22Rv1 (cell line): ENCODE data around the gene CPLANE2.

Source experiments
- ZFX ChIP-seq: fragments of 450-650 bp; IDR thresholded peaks from 2 replicates; pipeline ENCODE4 v1.6.1; 2017; ENCODE audit warnings: antibody characterized with exemption, borderline replicate concordance
- TF ChIP-seq, protein P1 (sequence below): fragments of 450-650 bp; IDR thresholded peaks from 2 replicates; pipeline ENCODE4 v1.5.1; 2017; ENCODE audit warnings: mild to moderate bottlenecking

DNA sequence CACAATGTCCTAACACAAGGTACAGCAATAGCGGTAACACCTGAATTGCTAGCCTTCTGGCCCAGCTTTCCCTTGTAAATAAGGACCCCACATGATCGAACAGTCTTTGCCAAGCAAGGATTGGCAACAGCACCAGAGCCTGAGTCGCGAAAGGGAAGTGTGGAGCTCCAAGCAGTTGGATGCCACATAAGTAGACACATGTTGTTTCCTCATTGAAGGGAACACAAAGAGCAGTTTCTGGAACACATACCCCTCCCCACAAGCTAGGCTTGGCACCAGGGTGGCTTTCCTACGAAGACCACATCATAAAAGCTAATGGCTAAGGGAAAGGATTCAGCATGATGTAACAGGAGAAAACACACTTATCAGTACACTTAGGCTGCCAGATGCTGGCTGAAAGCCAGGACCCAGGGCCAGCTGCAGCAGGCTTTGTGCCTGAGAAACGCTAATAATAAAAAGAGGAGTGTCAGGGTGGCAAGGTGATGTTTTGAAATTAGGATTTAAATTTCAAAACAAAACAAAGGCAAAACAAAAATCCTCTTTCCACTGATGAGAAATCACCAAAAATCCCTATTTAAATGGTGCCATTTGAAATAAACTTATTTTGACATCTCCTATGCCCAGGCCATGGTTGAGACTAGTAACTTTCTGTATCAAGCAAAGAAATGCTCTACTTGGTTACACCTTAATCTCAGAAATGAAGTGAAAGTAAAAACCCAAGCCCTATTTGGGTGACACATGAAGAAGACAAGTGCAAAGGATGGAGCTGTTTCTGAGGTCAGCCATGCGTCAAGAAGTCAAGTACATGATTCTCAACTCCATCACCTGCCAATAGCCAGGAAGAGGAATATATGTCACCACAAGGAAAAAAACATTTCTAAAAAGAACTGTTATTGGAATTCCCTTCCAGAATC lies 11.9 kb upstream of the CPLANE2 start:
- TF ChIP-seq, protein P1, sequence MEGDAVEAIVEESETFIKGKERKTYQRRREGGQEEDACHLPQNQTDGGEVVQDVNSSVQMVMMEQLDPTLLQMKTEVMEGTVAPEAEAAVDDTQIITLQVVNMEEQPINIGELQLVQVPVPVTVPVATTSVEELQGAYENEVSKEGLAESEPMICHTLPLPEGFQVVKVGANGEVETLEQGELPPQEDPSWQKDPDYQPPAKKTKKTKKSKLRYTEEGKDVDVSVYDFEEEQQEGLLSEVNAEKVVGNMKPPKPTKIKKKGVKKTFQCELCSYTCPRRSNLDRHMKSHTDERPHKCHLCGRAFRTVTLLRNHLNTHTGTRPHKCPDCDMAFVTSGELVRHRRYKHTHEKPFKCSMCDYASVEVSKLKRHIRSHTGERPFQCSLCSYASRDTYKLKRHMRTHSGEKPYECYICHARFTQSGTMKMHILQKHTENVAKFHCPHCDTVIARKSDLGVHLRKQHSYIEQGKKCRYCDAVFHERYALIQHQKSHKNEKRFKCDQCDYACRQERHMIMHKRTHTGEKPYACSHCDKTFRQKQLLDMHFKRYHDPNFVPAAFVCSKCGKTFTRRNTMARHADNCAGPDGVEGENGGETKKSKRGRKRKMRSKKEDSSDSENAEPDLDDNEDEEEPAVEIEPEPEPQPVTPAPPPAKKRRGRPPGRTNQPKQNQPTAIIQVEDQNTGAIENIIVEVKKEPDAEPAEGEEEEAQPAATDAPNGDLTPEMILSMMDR = no peak
- no peak for TF ChIP-seq ZFX
